Calu3 (cell line): ENCODE measurements around the gene RACK1. TPM values are rescaled to one million over a fixed set of nuclear protein-coding genes. Genes with fewer than 3 reads are reported as not detected.

Experiments
- BruUV-seq: library from RNA; stranded (reverse); fragments of 400-500 nt; replicated peaks from 2 replicates; lab custom pipeline; 2021; lab: Mats Ljungman, UMichigan
- CTCF ChIA-PET: fragments of 300-600 bp; sonication (Branson Sonifier 250); formaldehyde crosslinking; loops from one replicate; lab custom pipeline; 2022; ENCODE audit warnings: antibody characterized with exemption; lab: Charles Lee
- DNase-seq: peaks from one replicate; pipeline ENCODE4 v3.0.0; 2022
- H3K27ac Mint-ChIP-seq: one replicate; pipeline ENCODE4 v1.8.0; 2022; ENCODE audit warnings: mixed read lengths; ENCODE audit not compliant: unreplicated experiment
- H3K27me3 Mint-ChIP-seq: one replicate; pipeline ENCODE4 v1.8.0; 2022; ENCODE audit warnings: mixed read lengths; ENCODE audit not compliant: unreplicated experiment
- H3K36me3 Mint-ChIP-seq: one replicate; pipeline ENCODE4 v1.8.0; 2022; ENCODE audit warnings: mild to moderate bottlenecking, moderate library complexity, mixed read lengths; ENCODE audit not compliant: insufficient read depth, unreplicated experiment
- H3K4me1 Mint-ChIP-seq: one replicate; pipeline ENCODE4 v1.8.0; 2022; ENCODE audit warnings: mild to moderate bottlenecking, low read depth, mixed read lengths; ENCODE audit not compliant: unreplicated experiment
- H3K4me3 Mint-ChIP-seq: one replicate; pipeline ENCODE4 v1.8.0; 2022; ENCODE audit warnings: mild to moderate bottlenecking, low read depth, moderate library complexity, mixed read lengths; ENCODE audit not compliant: unreplicated experiment
- H3K9me3 Mint-ChIP-seq: one replicate; pipeline ENCODE4 v1.8.0; 2022; ENCODE audit warnings: low read depth, mixed read lengths; ENCODE audit not compliant: unreplicated experiment
- intact Hi-C: fragments of 100-400 bp; cut with micrococcal nuclease; formaldehyde crosslinking; loops from one replicate; pipeline ENCODE4 v1.10.0; 2022; ENCODE audit not compliant: unreplicated experiment
- total RNA-seq: library from RNA; stranded (reverse); gene quantifications from 2 replicates; pipeline ENCODE4 v1.2.3, GENCODE V29; 2022
- TF ChIP-seq, protein P1 (sequence below): fragments of 200-600 bp; IDR thresholded peaks from one replicate; pipeline ENCODE4 v1.8.0; 2022; ENCODE audit warnings: antibody characterized with exemption; ENCODE audit not compliant: unreplicated experiment

The RACK1 gene
- total RNA-seq, 1 experiment from 2014 or later = 1,946 TPM

- H3K27ac Mint-ChIP-seq = peak overlapping the region; percentile 97
- CTCF ChIA-PET = interaction anchor here (0.7 to 2.9 kb wide), 6 partner anchors 9 to 35 kb away, joined by 3 to 24 read pairs (median 8); partner anchors contain the start of gene TRIM41
- H3K4me1 Mint-ChIP-seq = peaks cover 48% of the 10 kb centered on the region
- H3K36me3 Mint-ChIP-seq = peaks cover 52% of the 10 kb centered on the region
- BruUV-seq = no TSS peak
- no peaks in the 10 kb centered on the region for H3K9me3 Mint-ChIP-seq
- intact Hi-C loops = loop anchor here (1.0 kb wide), 2 partner anchors 10 to 19 kb away; no protein-coding TSS in a partner anchor
- H3K4me3 Mint-ChIP-seq = peak overlapping the region; percentile 75
- TF ChIP-seq, protein P1, sequence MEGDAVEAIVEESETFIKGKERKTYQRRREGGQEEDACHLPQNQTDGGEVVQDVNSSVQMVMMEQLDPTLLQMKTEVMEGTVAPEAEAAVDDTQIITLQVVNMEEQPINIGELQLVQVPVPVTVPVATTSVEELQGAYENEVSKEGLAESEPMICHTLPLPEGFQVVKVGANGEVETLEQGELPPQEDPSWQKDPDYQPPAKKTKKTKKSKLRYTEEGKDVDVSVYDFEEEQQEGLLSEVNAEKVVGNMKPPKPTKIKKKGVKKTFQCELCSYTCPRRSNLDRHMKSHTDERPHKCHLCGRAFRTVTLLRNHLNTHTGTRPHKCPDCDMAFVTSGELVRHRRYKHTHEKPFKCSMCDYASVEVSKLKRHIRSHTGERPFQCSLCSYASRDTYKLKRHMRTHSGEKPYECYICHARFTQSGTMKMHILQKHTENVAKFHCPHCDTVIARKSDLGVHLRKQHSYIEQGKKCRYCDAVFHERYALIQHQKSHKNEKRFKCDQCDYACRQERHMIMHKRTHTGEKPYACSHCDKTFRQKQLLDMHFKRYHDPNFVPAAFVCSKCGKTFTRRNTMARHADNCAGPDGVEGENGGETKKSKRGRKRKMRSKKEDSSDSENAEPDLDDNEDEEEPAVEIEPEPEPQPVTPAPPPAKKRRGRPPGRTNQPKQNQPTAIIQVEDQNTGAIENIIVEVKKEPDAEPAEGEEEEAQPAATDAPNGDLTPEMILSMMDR = no peak
- H3K27me3 Mint-ChIP-seq = peaks cover 39% of the 10 kb centered on the region
- DNase-seq = no peak
Observed at GRCh38 chr5:181207960-181208253, 35.8 kb downstream of the RACK1 start.

DNA sequence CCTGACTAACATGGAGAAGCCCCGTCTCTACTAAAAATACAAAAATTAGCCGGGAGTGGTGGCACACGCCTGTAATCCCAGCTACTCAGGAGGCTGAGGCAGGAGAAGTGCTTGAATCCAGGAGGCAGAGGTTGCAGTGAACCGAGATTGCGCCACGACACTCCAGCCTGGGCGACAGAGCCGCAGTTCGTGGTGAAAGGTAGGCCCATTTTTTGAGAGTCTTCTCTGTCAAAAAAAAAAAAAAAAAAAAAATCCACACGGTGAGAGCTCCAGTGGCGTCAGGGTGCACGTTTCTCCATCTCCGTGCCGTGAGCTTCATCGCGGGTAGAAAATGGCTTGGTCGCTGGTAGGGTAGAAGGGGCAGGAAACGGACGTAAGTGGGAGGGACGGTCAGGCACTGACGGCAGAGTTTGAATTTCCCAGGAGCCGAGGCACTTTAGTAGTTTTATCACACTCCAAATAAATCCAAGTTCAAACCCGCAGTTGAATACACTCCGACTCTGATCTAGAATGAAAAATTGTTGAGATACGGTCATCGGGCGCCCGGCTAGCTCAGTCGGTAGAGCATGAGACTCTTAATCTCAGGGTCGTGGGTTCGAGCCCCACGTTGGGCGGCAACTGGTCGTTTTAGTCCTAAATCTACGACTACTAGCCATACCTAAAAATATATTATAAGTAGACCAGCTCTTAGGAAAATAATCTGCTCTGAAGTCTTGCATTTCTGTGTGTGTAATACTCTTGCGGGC is 36.3 kb downstream of the RACK1 start:
- Mint-ChIP-seq H3K27ac (peak overlapping the region; percentile 97), H3K4me3 (peak overlapping the region; percentile 75), H3K4me1 (peaks cover 49% of the 10 kb centered on the region), H3K36me3 (peaks cover 52% of the 10 kb centered on the region), H3K9me3 (no peaks in the 10 kb centered on the region), H3K27me3 (peaks cover 41% of the 10 kb centered on the region)
- intact Hi-C loops = loop anchor here (1.0 kb wide), 2 partner anchors 11 to 18 kb away; no protein-coding TSS in a partner anchor
- CTCF ChIA-PET = interaction anchor here (0.5 to 2.9 kb wide), 9 partner anchors 9 to 396 kb away, joined by 3 to 24 read pairs (median 8); partner anchors contain the start of gene TRIM41
- TSS peak; percentile 100 for BruUV-seq
- TF ChIP-seq, protein P1 = no peak
- DNase-seq = peak; percentile 94

- no TSS peak for BruUV-seq
- Mint-ChIP-seq H3K36me3 (peaks cover 52% of the 10 kb centered on the region), H3K27me3 (peaks cover 44% of the 10 kb centered on the region), H3K4me3 (peak overlapping the region; percentile 75), H3K4me1 (peaks cover 49% of the 10 kb centered on the region), H3K9me3 (no peaks in the 10 kb centered on the region), H3K27ac (peak overlapping the region; percentile 97)
- TF ChIP-seq, protein P1 = no peak
- CTCF ChIA-PET = interaction anchor here (2.1 to 2.9 kb wide), 3 partner anchors 14 to 21 kb away, joined by 7 to 24 read pairs (median 15); no protein-coding TSS in a partner anchor
- intact Hi-C loops = no loop called here
- DNase-seq = no peak
Observed at GRCh38 chr5:181205761-181206649, 37.7 kb downstream of the RACK1 start.
